GM12878 (cell line): ENCODE results near the gene ASB3. TPM values are rescaled to one million over a fixed set of nuclear protein-coding genes. Genes with fewer than 3 reads are reported as not detected.
A peak's percentile ranks its signal among the peaks of the same experiment; 100 is the strongest.

ENCODE experiments used
- CREB1 ChIP-seq: IDR thresholded peaks from 2 replicates; pipeline ENCODE4 v1.6.1; 2012; ENCODE audit warnings: low read depth, mild to moderate bottlenecking, inconsistent platforms
- ETV6 ChIP-seq, 2 experiments: fragments of 450-650 bp in 1 of 2; IDR thresholded peaks in 1 of 2; conservative IDR thresholded peaks in 1 of 2; 2 replicates each; pipeline ENCODE4 v1.6.1; 2014; ENCODE audit warnings: antibody characterized with exemption in 1 of 2, borderline replicate concordance in 1 of 2, low read depth in 1 of 2, mild to moderate bottlenecking in 1 of 2, moderate library complexity in 1 of 2
- FOXK2 ChIP-seq: fragments of 450-650 bp; IDR thresholded peaks from 2 replicates; pipeline ENCODE4 v1.6.1; 2017; ENCODE audit warnings: mild to moderate bottlenecking, moderate library complexity
- JUNB ChIP-seq: IDR thresholded peaks from 2 replicates; pipeline ENCODE4 v1.6.1; 2016; ENCODE audit warnings: antibody characterized with exemption, mild to moderate bottlenecking
- KAT2A ChIP-seq: conservative IDR thresholded peaks from 2 replicates; pipeline ENCODE4 v1.6.1; 2011; ENCODE audit warnings: low read depth, low read length; ENCODE audit not compliant: control insufficient read depth
- MXI1 ChIP-seq: fragments of 150-350 bp; IDR thresholded peaks from 2 replicates; pipeline ENCODE4 v1.6.1; 2011; ENCODE audit warnings: low read depth, mild to moderate bottlenecking, inconsistent platforms, low read length, improper control_type of control experiment
- NBN ChIP-seq: fragments of 450-650 bp; IDR thresholded peaks from 2 replicates; pipeline ENCODE4 v1.6.1; 2016
- PML ChIP-seq: IDR thresholded peaks from 2 replicates; pipeline ENCODE4 v1.6.1; 2012; ENCODE audit warnings: low read length, inconsistent platforms
- RFX5 ChIP-seq: IDR thresholded peaks from 2 replicates; pipeline ENCODE4 v1.6.1; 2011; ENCODE audit warnings: low read depth, low read length, improper control_type of control experiment
- SIN3A ChIP-seq: IDR thresholded peaks from 2 replicates; pipeline ENCODE4 v1.6.1; 2012; ENCODE audit warnings: low read depth, low read length, improper control_type of control experiment
- SMARCA5 ChIP-seq: fragments of 450-650 bp; IDR thresholded peaks from 2 replicates; pipeline ENCODE4 v1.6.1; 2017; ENCODE audit warnings: mild to moderate bottlenecking
- SREBF2 ChIP-seq: IDR thresholded peaks from 2 replicates; pipeline ENCODE4 v1.6.1; 2012; ENCODE audit warnings: mild to moderate bottlenecking, low read length
- ZNF622 ChIP-seq: fragments of 450-650 bp; IDR thresholded peaks from 2 replicates; pipeline ENCODE4 v1.6.1; 2017; ENCODE audit warnings: mild to moderate bottlenecking, inconsistent platforms
- polyA plus RNA-seq, 11 experiments: library from polyadenylated mRNA; depleted of rRNA in 4 of 11; unstranded in 6 of 11; stranded (reverse) in 5 of 11; fragments of >200 nt; fragmentation: Nextera tagmentation in 4 of 11; fragmentation: Illumina TruSeq in 1 of 11; extraction: Ambion mirVana in 4 of 11; extraction: Trizol in 1 of 11; gene quantifications; 1 replicate in 1 of 11; 2 replicates in 10 of 11; pipeline versions ENCODE4 v1.2.1 to v1.2.3, GENCODE V29; 2011 to 2016; ENCODE audit warnings: inconsistent platforms in 2 of 11, missing spikeins in 2 of 11, low read depth in 1 of 11
- total RNA-seq, 4 experiments: library from RNA; depleted of rRNA in 3 of 4; stranded (reverse); fragments of >200 nt in 3 of 4; fragmentation: Illumina TruSeq in 1 of 4; extraction: Trizol in 1 of 4; gene quantifications; 2 replicates each; pipeline versions ENCODE4 v1.2.1 to v1.2.3, GENCODE V29; 2013 to 2021
- TF ChIP-seq, protein P1 (sequence below): IDR thresholded peaks from 2 replicates; pipeline ENCODE4 v1.6.1; 2012; ENCODE audit warnings: low read depth, low read length, improper control_type of control experiment
- TF ChIP-seq, protein P2 (sequence below): fragments of 450-650 bp; IDR thresholded peaks from 2 replicates; pipeline ENCODE4 v1.6.1; 2016; ENCODE audit warnings: mild to moderate bottlenecking
- TF ChIP-seq, protein P3 (sequence below): IDR thresholded peaks from 2 replicates; pipeline ENCODE4 v1.6.1; 2011; ENCODE audit warnings: low read depth, low read length, improper control_type of control experiment, borderline replicate concordance
- TF ChIP-seq, protein P4 (sequence below): fragments of 450-650 bp; formaldehyde crosslinking; IDR thresholded peaks from 2 replicates; pipeline ENCODE4 v1.5.0; 2022; ENCODE audit warnings: mild to moderate bottlenecking, missing genetic modification characterization
- TF ChIP-seq, protein P5 (sequence below): IDR thresholded peaks from 2 replicates; pipeline ENCODE4 v1.6.1; 2012; ENCODE audit warnings: low read length, inconsistent platforms

ASB3 gene
- total and polyA plus RNA-seq, 10 of the 15 experiments (the other 5 are each of a cell fraction or from before 2014, with no cell fraction given): 16.4 to 30.9 (median 22.6) TPM

DNA sequence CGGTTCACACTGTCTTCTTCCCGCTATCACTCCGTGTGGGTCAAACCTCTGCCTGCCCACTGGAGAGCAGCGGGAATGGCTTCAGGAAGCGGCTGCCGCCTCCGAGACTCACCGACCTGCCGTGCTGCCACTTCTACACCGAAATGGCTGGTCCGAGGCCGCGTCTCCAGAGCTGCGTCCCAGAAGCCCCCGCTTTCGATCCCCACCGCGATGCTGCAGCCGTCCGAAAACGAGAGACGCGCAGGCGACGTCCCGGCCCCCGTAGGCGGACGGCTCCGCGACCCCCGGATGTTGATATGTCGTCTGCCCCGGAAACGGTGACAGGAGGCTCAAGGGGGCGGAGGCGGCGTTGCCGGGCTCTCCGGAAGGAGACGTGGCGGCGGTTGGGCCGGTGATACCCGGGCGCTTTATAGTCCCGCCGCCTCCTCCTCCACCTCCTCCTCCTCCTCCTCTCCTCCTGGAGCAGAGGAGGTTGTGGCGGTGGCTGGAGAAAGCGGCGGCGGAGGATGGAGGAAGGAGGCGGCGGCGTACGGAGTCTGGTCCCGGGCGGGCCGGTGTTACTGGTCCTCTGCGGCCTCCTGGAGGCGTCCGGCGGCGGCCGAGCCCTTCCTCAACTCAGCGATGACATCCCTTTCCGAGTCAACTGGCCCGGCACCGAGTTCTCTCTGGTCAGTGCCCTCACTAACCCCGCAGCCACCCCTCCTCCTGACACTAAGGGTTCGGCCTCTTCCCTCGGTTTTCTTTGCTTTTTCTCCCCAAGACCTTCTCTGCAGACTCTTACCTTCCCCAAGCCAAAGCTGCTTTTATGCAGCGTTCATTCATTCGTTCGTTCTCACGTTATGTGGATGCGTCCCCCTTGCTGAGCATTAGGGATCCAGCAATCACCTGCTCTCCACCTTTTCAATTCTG lies at the start of gene ASB3, which contains the start of gene ERLEC1 (continued):
- peak; percentile 95 for TF ChIP-seq FOXK2
- TF ChIP-seq, protein P1, sequence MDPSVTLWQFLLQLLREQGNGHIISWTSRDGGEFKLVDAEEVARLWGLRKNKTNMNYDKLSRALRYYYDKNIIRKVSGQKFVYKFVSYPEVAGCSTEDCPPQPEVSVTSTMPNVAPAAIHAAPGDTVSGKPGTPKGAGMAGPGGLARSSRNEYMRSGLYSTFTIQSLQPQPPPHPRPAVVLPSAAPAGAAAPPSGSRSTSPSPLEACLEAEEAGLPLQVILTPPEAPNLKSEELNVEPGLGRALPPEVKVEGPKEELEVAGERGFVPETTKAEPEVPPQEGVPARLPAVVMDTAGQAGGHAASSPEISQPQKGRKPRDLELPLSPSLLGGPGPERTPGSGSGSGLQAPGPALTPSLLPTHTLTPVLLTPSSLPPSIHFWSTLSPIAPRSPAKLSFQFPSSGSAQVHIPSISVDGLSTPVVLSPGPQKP: peak; percentile 70
- peak; percentile 67; the same call in 1 of the 2 replicates for TF ChIP-seq NBN
- TF ChIP-seq, protein P2, sequence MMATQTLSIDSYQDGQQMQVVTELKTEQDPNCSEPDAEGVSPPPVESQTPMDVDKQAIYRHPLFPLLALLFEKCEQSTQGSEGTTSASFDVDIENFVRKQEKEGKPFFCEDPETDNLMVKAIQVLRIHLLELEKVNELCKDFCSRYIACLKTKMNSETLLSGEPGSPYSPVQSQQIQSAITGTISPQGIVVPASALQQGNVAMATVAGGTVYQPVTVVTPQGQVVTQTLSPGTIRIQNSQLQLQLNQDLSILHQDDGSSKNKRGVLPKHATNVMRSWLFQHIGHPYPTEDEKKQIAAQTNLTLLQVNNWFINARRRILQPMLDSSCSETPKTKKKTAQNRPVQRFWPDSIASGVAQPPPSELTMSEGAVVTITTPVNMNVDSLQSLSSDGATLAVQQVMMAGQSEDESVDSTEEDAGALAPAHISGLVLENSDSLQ: peak; percentile 66
- TF ChIP-seq, protein P3, sequence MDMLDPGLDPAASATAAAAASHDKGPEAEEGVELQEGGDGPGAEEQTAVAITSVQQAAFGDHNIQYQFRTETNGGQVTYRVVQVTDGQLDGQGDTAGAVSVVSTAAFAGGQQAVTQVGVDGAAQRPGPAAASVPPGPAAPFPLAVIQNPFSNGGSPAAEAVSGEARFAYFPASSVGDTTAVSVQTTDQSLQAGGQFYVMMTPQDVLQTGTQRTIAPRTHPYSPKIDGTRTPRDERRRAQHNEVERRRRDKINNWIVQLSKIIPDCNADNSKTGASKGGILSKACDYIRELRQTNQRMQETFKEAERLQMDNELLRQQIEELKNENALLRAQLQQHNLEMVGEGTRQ: no peak
- peak; percentile 48; the same call in 1 of the 2 replicates for TF ChIP-seq SREBF2
- no peak for TF ChIP-seq ZNF622
- TF ChIP-seq, protein P4, sequence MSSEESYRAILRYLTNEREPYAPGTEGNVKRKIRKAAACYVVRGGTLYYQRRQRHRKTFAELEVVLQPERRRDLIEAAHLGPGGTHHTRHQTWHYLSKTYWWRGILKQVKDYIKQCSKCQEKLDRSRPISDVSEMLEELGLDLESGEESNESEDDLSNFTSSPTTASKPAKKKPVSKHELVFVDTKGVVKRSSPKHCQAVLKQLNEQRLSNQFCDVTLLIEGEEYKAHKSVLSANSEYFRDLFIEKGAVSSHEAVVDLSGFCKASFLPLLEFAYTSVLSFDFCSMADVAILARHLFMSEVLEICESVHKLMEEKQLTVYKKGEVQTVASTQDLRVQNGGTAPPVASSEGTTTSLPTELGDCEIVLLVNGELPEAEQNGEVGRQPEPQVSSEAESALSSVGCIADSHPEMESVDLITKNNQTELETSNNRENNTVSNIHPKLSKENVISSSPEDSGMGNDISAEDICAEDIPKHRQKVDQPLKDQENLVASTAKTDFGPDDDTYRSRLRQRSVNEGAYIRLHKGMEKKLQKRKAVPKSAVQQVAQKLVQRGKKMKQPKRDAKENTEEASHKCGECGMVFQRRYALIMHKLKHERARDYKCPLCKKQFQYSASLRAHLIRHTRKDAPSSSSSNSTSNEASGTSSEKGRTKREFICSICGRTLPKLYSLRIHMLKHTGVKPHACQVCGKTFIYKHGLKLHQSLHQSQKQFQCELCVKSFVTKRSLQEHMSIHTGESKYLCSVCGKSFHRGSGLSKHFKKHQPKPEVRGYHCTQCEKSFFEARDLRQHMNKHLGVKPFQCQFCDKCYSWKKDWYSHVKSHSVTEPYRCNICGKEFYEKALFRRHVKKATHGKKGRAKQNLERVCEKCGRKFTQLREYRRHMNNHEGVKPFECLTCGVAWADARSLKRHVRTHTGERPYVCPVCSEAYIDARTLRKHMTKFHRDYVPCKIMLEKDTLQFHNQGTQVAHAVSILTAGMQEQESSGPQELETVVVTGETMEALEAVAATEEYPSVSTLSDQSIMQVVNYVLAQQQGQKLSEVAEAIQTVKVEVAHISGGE: no peak
- no peak; the same call in 1 of the 2 replicates for TF ChIP-seq SMARCA5
- TF ChIP-seq, protein P5, sequence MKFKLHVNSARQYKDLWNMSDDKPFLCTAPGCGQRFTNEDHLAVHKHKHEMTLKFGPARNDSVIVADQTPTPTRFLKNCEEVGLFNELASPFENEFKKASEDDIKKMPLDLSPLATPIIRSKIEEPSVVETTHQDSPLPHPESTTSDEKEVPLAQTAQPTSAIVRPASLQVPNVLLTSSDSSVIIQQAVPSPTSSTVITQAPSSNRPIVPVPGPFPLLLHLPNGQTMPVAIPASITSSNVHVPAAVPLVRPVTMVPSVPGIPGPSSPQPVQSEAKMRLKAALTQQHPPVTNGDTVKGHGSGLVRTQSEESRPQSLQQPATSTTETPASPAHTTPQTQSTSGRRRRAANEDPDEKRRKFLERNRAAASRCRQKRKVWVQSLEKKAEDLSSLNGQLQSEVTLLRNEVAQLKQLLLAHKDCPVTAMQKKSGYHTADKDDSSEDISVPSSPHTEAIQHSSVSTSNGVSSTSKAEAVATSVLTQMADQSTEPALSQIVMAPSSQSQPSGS: no peak
- TF ChIP-seq KAT2A: no peak
- no peak for TF ChIP-seq ETV6 (conservative IDR thresholded peaks at IDR 0.05 in 1 of 2, IDR thresholded peaks at IDR 0.05 in 1 of 2; ENCODE audit: borderline replicate concordance in 1 of 2, low read depth in 1 of 2)
- TF ChIP-seq MXI1: peak; percentile 84
- no peak for TF ChIP-seq JUNB
- TF ChIP-seq RFX5: no peak
- 0 out of 2 replicates have a peak, but pooled peaks have one; percentile 44 for TF ChIP-seq PML
- peak; percentile 82 for TF ChIP-seq CREB1
- peak; percentile 87 for TF ChIP-seq SIN3A
